Cardiac muscle cell (in vitro differentiated cells and primary cell): Measurements from ENCODE around the gene PRAC2. TPM values are rescaled to one million over a fixed set of nuclear protein-coding genes. Genes with fewer than 3 reads are reported as not detected.

ENCODE experiments used
- DNase-seq, 2 donors: peaks; one replicate each; pipeline versions ENCODE4 v3.0.0 to v3.0.0-alpha.2; 2010 to 2017; ENCODE audit warnings: low read depth in 1 of 2, low spot score in 1 of 2
- H3K27ac ChIP-seq: fragments of 200-600 bp; sonication (generic); 2 replicates; pipeline ENCODE4 v1.5.1; 2016
- H3K27me3 ChIP-seq: fragments of 200-600 bp; sonication (generic); 2 replicates; pipeline ENCODE4 v1.6.0; 2016; ENCODE audit warnings: control low read depth
- H3K36me3 ChIP-seq: fragments of 200-600 bp; sonication (generic); 2 replicates; pipeline ENCODE4 v1.5.1; 2016; ENCODE audit warnings: control low read depth
- H3K4me1 ChIP-seq: fragments of 200-600 bp; sonication (generic); 2 replicates; pipeline ENCODE4 v1.8.1; 2017; ENCODE audit warnings: low read depth, mild to moderate bottlenecking, mixed run types
- H3K4me3 ChIP-seq: fragments of 200-600 bp; sonication (generic); 2 replicates; pipeline ENCODE4 v1.5.1; 2016; ENCODE audit warnings: mild to moderate bottlenecking
- H3K9me3 ChIP-seq: fragments of 200-600 bp; sonication (generic); 2 replicates; pipeline ENCODE4 v1.5.1; 2017; ENCODE audit warnings: low read depth, mild to moderate bottlenecking, control low read depth
- polyA plus RNA-seq: library from polyadenylated mRNA; unstranded; fragments of >200 nt; fragmentation: Nextera tagmentation; extraction: Ambion mirVana; gene quantifications from 2 replicates; pipeline ENCODE4 v1.2.1, GENCODE V29; 2016
- total RNA-seq: library from RNA; depleted of rRNA; stranded (reverse); fragments of >200 nt; gene quantifications from 2 replicates; pipeline ENCODE4 v1.2.3, GENCODE V29; 2016
- TF ChIP-seq, protein P1 (sequence below): IDR thresholded peaks from 2 replicates; pipeline ENCODE4 v1.5.1; 2012; ENCODE audit warnings: low read depth, mild to moderate bottlenecking, low read length

PRAC2 gene
- total and polyA plus RNA-seq, 2 experiments from 2014 or later, result not detected

GRCh38 chr17:48746916-48747444 lies 24.0 kb downstream of the PRAC2 start:
- Histone ChIP-seq H3K27ac (no peak overlapping the region), H3K4me1 (no peaks in the 10 kb centered on the region), H3K27me3 (peaks cover 100% of the 10 kb centered on the region), H3K9me3 (no peaks in the 10 kb centered on the region), H3K36me3 (no peaks in the 10 kb centered on the region), H3K4me3 (no peak overlapping the region)
- TF ChIP-seq, protein P1, sequence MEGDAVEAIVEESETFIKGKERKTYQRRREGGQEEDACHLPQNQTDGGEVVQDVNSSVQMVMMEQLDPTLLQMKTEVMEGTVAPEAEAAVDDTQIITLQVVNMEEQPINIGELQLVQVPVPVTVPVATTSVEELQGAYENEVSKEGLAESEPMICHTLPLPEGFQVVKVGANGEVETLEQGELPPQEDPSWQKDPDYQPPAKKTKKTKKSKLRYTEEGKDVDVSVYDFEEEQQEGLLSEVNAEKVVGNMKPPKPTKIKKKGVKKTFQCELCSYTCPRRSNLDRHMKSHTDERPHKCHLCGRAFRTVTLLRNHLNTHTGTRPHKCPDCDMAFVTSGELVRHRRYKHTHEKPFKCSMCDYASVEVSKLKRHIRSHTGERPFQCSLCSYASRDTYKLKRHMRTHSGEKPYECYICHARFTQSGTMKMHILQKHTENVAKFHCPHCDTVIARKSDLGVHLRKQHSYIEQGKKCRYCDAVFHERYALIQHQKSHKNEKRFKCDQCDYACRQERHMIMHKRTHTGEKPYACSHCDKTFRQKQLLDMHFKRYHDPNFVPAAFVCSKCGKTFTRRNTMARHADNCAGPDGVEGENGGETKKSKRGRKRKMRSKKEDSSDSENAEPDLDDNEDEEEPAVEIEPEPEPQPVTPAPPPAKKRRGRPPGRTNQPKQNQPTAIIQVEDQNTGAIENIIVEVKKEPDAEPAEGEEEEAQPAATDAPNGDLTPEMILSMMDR, result no peak
- no peak for DNase-seq

DNA sequence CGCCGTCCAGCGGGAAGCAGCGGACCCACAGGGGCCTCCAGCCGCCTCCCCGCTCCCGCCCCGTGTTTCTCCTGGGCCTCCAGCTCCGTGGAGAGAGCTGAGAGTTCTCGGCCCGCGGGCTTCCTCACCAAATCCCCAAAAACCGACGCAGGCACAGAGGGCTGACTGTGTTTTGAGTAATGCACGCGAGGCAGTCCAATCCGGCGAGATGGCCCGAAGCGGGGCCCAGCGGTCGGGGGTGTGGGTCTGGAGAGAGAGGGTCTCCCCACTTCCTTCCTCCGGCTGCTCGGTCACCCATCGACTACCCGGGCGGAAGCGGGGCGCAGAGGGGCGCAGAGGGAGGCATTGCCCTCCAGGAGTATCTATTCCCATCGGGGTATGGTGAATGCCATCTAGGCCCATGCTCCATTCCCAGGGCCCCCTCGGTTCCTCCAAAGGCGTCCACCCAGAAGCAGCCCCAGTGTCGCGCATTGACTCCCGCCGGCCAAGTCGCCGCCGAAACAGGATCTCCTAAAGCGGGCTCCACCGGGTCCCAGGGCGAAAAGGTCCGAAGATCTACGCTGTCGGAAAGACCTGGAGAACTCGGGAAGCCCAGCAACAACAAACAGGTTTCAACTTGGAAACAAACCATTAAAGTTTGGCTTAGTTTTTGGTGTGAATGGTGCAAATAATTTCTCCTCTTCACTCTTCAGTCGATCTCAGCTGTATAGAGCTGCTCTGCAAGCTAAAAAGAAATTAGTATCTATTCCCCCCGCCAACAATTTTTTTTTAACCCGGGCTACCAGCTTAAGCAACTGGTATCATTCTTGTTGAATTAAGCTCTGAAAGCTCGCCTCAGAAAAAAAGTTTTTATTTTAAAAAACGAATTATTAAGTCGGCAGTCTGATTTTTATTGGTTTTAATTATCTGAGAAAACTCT lies 24.7 kb downstream of the PRAC2 start:
- Histone ChIP-seq H3K36me3 (no peaks in the 10 kb centered on the region), H3K9me3 (no peaks in the 10 kb centered on the region), H3K27ac (no peak overlapping the region), H3K27me3 (peaks cover 100% of the 10 kb centered on the region), H3K4me3 (no peak overlapping the region), H3K4me1 (no peaks in the 10 kb centered on the region)
- DNase-seq, result no peak
- TF ChIP-seq, protein P1, result no peak

DNA sequence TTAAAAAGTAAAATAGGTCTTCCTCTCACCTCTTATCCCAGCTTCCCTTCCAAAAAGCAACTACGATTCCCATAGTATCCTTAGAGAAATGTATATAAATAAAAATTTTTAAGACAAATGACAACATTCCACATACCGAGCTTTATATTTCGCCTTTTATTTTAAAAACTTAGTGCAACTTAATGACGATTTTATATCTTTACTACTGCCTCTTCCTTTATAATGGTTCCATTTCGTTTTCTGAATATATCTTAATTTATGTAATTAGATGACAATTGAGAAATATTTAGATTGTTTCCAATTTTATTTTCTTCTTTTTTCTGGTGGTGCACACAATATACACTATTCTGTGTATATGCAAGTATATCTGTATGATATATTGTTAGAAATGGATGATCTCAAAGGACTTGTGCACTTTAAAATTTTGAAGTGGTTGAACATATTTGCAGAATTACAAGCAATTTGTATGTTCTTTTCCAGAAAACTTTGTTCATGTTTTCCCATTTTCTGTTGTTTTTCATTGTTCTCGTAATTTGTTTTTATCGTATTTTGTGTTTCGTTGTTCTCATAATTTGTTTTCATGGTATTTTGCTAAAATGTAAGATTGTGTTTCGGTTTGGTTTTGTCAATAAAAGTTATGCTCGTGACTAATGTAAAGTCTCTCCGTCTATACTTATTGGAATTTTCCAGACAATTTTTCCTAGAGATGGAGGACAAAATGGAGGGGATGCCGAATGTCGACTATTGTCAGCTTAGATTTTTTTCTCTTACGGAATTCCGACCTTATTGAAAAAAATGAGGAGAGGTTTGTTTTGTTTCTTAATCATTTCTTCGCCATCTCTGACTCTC lies 26.0 kb downstream of the PRAC2 start:
- Histone ChIP-seq H3K9me3 (no peaks in the 10 kb centered on the region), H3K4me3 (no peak overlapping the region), H3K27me3 (peaks cover 100% of the 10 kb centered on the region), H3K27ac (no peak overlapping the region), H3K36me3 (no peaks in the 10 kb centered on the region), H3K4me1 (no peaks in the 10 kb centered on the region)
- DNase-seq, result no peak
- TF ChIP-seq, protein P1, result no peak

- no peak for DNase-seq
- H3K4me1 ChIP-seq, result no peaks in the 10 kb centered on the region
- no peak overlapping the region for H3K4me3 ChIP-seq
- H3K27ac ChIP-seq, result no peak overlapping the region
- TF ChIP-seq, protein P1, result no peak
- H3K9me3 ChIP-seq, result no peaks in the 10 kb centered on the region
- H3K27me3 ChIP-seq, result peaks cover 100% of the 10 kb centered on the region
- no peaks in the 10 kb centered on the region for H3K36me3 ChIP-seq
These were observed 26.9 kb downstream of the PRAC2 start for GRCh38 chr17:48749621-48750553.

- Histone ChIP-seq H3K36me3 (no peaks in the 10 kb centered on the region), H3K9me3 (no peaks in the 10 kb centered on the region), H3K4me3 (no peak overlapping the region), H3K4me1 (no peaks in the 10 kb centered on the region), H3K27me3 (peaks cover 100% of the 10 kb centered on the region), H3K27ac (no peak overlapping the region)
- DNase-seq, result no peak
- TF ChIP-seq, protein P1, result no peak
These were observed 28.2 kb downstream of the PRAC2 start for GRCh38 chr17:48751172-48751571.
